ENCODE results near the gene MAGEC3.
"Not testable (repeated sequence)": the region's sequence is repeated elsewhere in the genome, so short reads cannot be mapped to it uniquely, and the experiment has no call there.

MAGEC3 gene, protein sequence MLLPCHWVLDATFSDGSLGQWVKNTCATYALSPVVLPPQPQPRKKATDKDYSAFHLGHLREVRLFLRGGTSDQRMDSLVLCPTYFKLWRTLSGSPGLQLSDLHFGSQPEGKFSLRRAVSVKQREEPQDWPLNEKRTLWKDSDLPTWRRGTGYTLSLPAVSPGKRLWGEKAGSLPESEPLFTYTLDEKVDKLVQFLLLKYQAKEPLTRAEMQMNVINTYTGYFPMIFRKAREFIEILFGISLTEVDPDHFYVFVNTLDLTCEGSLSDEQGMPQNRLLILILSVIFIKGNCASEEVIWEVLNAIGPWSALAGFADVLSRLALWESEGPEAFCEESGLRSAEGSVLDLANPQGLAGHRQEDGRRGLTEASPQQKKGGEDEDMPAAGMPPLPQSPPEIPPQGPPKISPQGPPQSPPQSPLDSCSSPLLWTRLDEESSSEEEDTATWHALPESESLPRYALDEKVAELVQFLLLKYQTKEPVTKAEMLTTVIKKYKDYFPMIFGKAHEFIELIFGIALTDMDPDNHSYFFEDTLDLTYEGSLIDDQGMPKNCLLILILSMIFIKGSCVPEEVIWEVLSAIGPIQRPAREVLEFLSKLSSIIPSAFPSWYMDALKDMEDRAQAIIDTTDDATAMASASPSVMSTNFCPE

DNA sequence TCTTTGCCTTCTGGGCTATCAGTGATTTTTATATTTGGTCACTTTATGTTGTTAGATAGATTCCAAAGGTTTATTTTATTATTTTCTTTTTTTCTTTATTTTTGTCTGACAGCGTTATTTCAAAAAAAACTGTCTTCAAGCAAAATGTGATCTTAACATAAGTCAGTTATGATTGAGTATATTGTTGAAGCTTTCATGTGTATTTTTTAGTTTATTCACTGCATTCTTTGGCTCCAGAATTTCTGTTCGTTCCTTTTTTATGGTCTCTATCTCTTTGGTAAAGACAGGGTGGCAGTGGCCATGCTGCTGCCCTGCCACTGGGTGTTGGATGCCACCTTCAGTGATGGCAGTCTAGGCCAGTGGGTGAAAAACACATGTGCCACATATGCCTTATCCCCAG lies at the start of gene MAGEC3:
MAGEC3 (plus strand) TSS at position 301 of the 400 bp plus-strand sequence; CDS start at position 301, 0 bp downstream.
- no peak for DNase-seq (ENCODE audit: low read depth)

DNA sequence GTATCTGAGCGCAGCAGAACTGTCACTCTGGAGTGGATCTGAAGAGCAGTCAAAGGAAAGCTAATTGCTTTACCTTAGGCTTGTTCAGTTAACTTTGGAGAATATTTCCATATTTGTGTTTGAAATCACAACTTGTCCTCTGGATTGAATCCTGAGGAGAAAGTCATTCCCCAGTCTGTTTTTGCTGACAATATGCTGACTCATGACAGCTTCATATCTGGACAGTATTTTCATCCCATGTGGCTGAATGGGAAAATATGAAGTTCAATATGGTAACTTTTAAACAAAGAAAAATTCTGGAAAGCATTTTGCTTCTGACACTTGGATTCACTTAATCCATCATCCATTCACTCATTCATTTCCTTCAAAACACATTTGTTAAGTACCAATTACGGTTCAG lies 46.3 kb upstream of the MAGEC3 start:
- no peak for DNase-seq (ENCODE audit: low read depth)

DNA sequence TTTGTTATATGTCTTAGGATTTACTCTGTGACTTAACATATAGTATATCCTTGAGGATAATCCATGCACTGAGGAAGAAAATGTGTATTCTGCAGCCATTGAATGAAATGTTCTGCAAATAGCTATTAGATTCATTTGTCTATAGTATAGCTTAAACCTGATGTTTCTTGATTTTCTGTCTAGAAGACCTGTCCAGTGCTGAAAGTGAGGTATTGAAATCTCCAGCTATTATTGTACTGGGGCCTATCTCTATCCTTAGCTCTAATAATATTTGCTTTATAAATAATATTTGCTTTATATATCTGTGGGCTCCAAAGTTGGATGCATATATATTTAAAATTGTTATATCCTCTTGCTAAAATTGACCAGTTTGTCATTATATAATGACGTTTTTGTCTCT lies 26.7 kb upstream of the MAGEC3 start:
- no peak for DNase-seq (ENCODE audit: low read depth)

DNA sequence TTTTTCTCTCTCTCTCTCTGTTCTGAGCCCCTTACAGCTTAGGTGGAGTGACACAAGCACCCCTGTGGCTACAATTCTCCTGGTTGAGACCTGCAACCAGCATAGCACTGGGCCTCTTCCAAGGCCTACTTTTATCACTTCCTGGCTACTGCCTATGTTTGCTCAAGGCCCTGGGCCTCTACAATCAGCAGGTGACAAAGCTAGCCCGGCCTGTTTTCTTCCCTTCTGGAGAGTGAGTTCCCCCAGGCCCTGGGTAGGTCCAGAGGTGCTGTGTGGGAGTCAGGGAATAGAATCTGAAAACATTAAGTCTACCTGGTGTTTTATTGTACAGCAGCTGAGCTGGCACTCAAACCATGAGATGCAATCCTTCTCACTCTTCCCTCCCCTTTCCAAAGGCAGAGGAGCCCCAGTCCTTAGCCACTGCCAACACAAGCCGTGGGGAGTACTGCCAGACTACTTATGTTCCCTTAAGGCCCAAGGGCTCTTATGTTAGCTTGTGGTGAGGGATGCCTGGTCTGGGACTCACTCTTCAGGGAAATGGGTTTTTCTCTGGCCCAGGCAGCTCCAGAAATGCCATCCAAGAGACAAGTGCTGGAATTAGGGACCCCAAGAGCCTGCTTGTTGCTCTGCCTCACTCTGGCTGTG lies 23.8 kb upstream of the MAGEC3 start:
- no peak for DNase-seq (ENCODE audit: low read depth)

DNA sequence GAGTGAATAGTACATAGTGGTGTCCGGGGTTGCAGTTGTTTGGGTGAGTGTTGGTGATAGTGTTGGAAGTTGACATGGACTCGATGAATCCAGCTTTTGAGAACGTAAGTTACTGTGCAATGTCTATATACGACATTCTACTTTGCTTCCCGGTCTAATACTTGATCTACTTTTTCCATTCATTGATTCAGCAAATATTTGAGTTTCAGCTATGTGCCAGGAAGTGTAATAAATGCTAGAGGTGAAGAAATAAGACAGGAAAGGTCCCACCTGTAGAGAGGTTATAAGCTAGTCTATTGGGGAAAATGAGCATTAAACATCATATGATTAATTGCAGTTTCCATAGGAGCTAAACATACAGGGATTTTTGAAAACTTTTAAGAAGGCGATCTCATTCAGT lies 22.2 kb upstream of the MAGEC3 start:
- no peak for DNase-seq (ENCODE audit: low read depth)

DNA sequence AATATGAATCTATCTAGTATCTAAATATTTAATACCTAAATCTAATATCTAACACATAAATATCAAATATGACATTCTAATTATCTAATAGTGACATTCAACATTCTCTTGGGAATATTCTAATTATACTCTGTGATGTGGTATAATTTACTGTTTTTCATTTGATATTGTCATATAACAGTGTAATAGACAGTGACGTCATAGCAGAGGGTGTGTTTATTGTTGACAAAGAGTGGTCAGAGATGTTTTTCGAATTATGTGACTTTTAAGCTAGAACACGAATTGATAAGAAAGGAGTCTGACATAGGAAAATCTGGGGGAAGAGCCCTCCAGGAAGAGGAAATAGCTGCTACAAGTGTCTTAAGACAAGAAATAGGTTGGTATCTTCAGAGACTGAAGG lies 5.9 kb upstream of the MAGEC3 start:
- DNase-seq (ENCODE audit: low read depth) = no peak

DNA sequence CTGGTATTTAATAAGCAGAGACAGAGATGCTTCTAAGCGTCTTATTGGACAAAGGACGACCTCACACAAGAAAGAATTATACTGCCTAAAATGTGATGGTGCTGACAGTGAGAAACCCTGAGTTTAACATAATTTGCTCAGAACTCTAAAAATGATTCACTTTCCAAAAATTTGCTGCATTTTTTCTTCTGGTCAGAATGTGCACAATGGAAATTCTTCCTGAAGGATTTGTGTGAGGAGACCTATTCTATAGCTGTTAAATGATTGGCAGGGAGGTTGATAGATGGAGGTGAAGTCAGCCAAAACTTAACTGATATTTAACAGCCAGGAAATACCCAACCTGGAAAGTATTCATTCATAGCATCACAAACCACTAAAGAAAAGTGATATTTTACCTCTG lies 1.7 kb downstream of the MAGEC3 start:
- no peak for DNase-seq (ENCODE audit: low read depth)

DNA sequence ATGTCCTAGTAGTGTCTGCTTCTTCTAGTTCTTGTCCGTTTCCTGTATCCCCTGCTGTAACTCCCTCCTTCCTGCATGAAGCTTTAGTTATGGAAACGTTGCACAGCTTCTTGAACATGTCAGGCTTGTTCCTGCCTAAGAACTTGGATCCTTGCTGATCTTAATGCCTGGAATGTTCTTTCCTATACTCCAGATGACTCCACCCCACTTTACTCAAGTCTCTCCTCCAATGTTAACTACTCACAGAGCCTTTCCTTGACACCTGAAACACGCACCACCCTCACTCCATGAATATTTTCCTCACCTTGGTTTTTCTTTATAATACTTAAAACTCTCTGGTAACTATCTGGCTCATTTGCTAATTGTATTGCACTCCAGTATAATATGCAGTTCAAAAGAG lies 19.4 kb downstream of the MAGEC3 start:
- DNase-seq (ENCODE audit: low read depth) = no peak

DNA sequence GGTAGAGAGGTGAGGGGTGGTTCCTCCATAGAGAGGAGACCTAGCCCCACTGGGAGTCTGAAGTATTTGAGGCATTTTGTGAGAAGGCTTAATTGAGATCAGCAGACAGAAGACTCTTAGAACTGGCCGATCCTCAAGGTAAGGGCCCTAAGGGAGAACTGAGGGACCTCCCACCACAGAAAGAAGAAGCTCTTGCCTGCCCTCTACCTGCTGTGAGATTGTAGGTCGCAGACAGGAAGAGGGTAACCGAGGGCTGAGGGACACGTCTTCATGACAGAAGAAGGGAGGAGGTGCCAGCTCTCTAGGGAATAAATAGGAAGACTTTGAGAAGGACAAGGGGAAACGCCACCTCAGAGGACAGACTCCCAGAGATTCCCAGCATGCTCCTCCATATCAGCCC lies 41.5 kb downstream of the MAGEC3 start:
- no peak for DNase-seq (ENCODE audit: low read depth)

DNA sequence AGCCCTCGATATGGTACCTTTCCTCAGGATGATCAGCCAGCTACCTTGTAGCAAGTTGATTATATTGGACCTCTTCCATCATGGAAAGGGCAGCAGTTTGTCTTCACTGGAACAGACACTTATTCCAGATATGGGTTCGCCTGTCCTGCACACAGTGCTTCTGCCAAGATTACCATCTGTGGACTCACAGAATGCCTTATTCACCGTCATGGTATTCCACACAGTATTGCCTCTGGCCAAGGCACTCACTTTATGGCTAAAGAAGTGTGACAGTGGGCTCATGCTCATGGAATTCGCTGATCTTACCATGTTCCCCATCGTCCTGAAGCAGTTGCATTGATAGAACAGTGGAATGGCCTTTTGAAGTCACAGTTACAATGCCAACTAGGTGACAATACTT lies 50.7 kb downstream of the MAGEC3 start:
- not testable (repeated sequence) for DNase-seq (ENCODE audit: low read depth)

DNA sequence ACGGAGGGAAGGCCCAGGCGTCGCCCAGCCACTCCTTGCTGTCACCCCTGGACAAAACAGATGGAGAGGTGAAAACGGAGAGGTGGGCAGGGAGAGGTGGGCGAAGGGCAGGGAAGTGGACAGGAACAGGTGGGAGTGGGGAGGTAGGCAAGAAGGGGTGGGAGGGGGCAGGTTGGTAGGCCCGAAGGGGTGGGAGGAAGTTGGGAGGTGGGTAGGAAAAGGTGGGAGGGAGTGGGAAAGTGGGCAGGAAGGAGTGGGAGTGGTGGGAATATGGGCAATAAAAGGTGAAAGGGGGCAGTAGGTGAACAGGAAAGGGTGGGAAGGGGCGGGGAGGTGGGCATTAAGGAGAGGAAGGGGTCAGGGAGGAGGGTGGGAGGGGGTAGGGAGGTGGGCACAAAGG lies 56.6 kb downstream of the MAGEC3 start:
- DNase-seq (ENCODE audit: low read depth) = no peak

DNA sequence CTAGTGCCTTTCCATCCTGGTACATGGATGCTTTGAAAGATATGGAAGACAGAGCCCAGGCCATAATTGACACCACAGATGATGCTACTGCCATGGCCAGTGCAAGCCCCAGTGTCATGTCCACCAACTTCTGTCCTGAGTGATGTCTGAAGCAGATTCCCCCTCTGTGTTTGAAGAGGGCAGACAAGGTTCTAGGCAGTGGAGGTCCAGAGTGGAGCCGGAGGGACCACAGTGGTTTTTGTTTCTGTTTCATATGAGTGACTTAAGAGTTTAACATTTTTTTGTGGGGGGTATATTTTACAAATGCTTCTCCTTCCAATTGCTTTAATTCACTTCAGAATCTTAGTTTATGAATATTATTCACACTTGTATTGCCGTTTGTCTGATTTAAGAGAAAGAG lies 59.6 kb downstream of the MAGEC3 start:
- DNase-seq (ENCODE audit: low read depth) = no peak

DNA sequence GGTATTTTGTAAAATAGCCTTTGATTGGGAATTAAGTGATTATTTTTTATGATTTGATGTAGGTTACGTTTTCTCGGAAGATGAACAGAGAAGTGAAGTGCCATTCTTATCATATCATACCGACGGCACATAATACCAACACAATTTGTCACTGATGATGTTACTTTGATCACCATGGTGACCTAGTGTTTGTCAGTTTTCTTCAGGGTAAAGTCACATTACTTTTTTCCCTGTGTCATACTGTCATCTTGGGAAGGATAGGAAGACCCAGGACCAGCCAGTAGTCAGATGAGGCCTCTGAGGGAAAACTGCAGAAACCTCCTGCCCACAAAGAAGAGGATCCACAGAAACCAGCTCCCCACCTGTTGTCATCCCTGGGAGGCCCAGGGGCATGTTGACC lies 64.2 kb downstream of the MAGEC3 start:
- DNase-seq (ENCODE audit: low read depth) = no peak

DNA sequence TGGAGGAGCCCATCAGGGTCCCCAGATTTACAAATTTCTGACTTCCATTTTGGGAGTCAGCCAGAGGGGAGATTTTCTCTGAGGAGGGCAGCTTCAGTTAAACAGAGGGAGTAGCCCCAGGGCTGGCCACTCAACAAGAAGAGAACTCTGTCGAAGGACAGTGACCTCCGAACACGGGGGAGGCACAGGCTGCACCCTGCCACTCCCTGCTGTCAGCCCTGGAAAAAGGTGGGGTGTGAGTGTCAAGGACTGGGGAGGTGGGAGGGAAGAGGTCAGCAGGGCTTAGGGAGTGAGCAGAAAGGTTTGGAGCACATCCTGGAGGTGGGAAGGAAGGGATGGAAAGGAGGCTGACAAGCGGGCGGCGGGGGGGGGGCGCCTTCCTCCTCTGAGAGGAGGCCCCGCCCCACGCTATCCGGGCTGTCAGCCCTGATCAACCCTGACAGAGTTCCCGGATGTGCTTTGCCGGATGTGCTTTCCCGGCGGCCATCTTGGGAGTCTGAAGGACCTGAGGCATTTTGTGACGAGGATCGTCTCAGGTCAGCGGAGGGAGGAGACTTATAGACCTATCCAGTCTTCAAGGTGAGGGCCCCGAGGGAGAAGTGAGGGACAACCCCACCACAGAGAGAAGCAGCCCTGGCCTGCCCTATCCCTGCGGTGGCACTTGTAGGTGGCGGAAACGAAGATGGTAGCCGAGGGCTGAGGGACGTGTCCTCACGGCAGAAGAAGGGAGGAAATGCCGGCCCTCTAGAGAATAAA lies 65.5 kb downstream of the MAGEC3 start, which contains the start of gene MAGEC1:
MAGEC1 (plus strand) TSS at position 495 of the 756 bp plus-strand sequence. CDS start 1,179 bp downstream, outside the sequence.
- no peak for DNase-seq (ENCODE audit: low read depth)

DNA sequence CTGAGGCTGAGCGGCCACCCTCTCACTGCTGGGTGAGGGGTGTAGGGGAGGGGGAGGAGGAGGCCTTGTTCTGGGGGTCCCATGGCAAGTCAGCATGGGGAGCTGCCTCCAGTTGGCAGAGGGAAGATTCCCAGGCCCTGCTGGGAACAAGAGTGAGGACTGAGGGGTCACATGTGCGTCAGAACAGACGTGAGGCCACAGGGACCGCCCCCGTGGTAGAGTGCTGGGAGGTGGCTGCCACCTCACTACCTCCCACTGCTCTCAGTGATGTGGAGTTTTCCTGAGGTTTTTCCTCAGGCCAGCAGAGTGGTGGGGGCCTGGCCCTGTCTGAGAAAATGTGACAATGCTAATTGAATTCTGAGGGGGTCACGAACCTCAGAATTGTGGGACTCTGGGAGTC lies 66.1 kb downstream of the MAGEC3 start:
- no peak for DNase-seq (ENCODE audit: low read depth)

DNA sequence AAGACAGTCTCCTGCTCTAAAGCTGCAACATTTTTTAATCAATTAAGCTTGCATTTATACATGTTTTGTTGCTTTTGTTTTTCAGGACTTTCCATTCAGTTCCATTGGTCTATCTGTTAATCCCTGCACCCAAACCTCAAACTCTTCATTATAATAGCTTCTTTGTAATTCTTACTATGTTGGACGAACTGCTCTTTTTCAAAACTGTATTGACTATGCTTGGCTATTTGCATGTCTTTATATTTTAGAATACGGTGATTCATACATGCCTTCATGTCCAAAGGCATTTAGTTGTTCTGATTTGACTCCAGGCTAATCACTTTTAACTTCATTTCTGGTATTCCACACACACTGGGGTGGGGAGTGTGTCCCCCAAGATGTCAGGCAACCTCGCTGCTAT lies 79.7 kb downstream of the MAGEC3 start:
- DNase-seq (ENCODE audit: low read depth) = no peak

DNA sequence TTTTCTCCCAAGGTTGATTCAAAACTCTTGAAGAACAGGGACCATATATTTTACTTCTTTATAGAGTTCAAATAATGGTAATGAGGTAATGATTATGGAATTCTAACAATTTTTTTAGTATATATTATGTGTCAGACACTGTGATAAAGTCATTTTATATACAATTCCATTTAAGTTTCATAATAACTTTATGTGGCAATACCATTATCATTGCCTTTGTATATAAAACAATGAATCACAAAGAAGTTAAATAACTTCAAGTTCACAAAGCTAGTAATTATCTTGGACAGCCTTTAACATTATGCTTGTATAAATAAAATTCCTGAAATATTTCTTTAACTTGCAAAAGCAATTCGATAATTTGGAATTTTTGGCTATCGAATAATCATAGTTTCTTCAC lies 86.2 kb downstream of the MAGEC3 start:
- no peak for DNase-seq (ENCODE audit: low read depth)

DNA sequence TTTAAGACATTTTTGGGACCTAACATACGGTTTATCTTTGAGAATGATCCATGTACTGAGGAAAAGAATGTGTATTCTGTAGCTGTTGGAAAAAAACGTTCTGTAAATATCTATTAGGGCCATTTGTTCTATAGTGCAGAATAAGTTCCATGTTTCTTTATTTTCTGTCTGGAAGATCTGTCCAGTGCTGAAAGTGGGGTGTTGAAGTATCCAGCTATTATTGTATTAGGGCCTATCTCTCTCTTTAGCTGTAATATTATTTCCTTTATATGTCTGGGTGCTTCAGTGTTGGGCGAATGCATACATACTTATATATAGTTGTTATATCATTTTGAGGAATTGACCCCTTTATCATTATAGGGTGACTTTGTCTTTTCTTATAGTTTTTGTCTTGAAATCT lies 90.3 kb downstream of the MAGEC3 start:
- no peak for DNase-seq (ENCODE audit: low read depth)

DNA sequence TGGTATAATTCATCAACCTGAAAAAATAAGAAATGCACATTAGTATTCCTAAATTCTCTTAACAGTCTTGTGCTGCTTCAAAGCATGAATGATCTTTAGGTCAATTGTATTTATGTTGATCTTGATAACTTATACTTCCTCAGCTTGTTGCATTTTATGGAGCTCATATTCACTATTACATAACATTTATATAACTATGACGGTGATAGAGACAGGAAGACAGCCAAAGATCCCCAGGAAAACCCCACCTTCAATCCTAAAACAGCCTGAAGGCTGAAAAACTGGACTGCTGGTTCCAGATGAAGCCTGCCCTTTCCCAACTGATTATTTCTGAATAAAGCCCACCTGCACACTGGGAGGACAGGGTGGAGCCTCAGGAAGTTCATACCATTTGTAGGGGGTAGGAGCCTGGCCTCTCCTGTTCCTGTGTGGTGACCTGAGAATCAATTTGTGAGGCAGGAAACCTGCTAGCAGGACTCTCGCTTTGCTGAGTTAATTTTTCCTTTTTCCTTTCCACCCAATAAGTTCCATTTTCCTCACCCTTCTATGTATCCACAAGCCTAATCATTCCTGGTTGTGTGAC lies 96.0 kb downstream of the MAGEC3 start:
- DNase-seq (ENCODE audit: low read depth) = no peak

DNA sequence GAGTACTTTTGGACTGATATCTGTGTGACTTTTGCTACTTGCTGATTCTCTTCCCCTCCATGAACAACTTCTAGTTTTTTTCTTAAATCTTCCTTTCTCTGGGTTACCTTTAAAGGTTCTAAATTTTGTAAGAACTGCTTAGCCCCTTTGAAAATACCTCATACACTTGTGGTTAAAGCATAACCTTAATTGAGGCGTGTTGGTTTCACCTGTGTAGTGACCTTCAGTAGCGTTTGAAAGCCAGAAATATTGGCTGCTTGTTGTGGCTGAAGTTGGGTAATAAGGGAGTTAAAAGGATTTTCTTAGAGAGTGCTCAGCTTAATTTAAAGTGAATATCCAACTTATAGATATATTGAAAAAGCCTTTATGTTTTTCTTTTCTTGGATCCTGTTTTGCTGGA lies 97.5 kb downstream of the MAGEC3 start:
- no peak for DNase-seq (ENCODE audit: low read depth)

DNA sequence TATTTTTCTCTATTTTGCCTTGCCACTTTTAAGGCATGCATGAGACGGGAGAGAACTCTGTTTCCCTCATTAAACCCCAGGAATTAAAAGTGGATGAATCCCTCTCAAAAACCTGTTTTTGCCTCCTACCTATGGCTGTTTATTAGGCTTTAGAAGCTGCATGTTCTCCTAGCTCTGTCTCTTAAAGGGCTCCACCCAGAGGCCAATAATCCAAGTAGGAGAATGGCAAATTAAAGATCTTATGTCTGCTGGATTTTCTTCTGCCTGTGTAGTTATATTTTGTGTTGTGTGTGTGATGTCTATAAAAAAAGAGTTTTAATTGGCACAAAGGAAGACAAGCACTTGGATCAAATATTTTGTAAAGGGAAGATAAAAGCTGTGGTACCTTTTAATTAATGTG lies 98.0 kb downstream of the MAGEC3 start:
- DNase-seq (ENCODE audit: low read depth) = no peak

DNA sequence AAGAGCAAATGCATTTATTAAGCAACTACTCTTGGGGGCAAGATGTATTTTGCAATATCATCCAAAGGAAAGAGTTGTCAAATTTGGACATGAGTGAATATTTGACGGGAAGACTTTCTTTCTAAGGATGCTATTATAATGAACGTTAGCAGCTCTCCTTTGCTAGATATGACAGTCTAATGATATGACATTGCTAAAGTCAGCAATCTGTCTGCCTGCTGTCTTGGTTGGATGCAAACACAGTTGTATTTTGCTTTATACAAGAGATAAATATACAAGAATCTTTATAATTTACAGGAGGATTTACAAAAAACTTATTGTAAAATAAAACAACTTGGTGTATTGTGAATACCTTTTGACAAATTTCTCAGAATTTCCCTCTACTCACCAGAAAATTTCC lies 103.1 kb downstream of the MAGEC3 start:
- DNase-seq (ENCODE audit: low read depth) = no peak
